HCT116 (cell line): ENCODE data around the gene TRIM38.

Source experiments
- EGR1 ChIP-seq: IDR thresholded peaks from 2 replicates; pipeline ENCODE4 v1.6.1; 2012; ENCODE audit warnings: low read depth
- EZH2 ChIP-seq: fragments of 200-600 bp; sonication (generic); IDR thresholded peaks from 2 replicates; pipeline ENCODE4 v1.6.1; 2017; ENCODE audit warnings: antibody characterized with exemption, mixed run types
- EZH2phosphoT487 ChIP-seq: fragments of 200-600 bp; IDR thresholded peaks from 2 replicates; pipeline ENCODE4 v1.6.1; 2018; ENCODE audit warnings: antibody characterized with exemption, borderline replicate concordance
- POLR2A ChIP-seq: IDR thresholded peaks from 2 replicates; pipeline ENCODE4 v1.7.0; 2011; ENCODE audit warnings: borderline replicate concordance; ENCODE audit not compliant: insufficient read depth, insufficient read length; ENCODE audit errors: extremely low read depth
- POLR2AphosphoS5 ChIP-seq: IDR thresholded peaks from 2 replicates; pipeline ENCODE4 v1.6.1; 2011; ENCODE audit warnings: mild to moderate bottlenecking, low read depth, low read length, moderate library complexity
- RAD21 ChIP-seq: IDR thresholded peaks from 2 replicates; pipeline ENCODE4 v1.6.1; 2012; ENCODE audit warnings: low read depth, mild to moderate bottlenecking
- SRF ChIP-seq: IDR thresholded peaks from 2 replicates; pipeline ENCODE4 v1.6.1; 2012; ENCODE audit warnings: low read depth
- TCF7L2 ChIP-seq: IDR thresholded peaks from 2 replicates; pipeline ENCODE4 v1.7.0; 2011; ENCODE audit warnings: borderline replicate concordance, inconsistent platforms; ENCODE audit not compliant: insufficient read depth, insufficient read length; ENCODE audit errors: extremely low read depth
- YY1 ChIP-seq: IDR thresholded peaks from 2 replicates; pipeline ENCODE4 v1.6.1; 2011; ENCODE audit warnings: low read length, low read depth, moderate library complexity, mild to moderate bottlenecking; ENCODE audit not compliant: insufficient replicate concordance; ENCODE audit errors: extremely low read depth
- ZFX ChIP-seq: fragments of 450-650 bp; IDR thresholded peaks from 2 replicates; pipeline ENCODE4 v1.6.1; 2017
- ZNF274 ChIP-seq: fragments of 200-500 bp; sonication (Bioruptor generic); IDR thresholded peaks from 2 replicates; pipeline ENCODE4 v1.6.1; 2014; ENCODE audit warnings: mild to moderate bottlenecking, low read depth, low read length, inconsistent platforms
- TF ChIP-seq, protein P1 (sequence below), 3 experiments: fragments of 200-600 bp in 1 of 3; sonication (generic) in 1 of 3; IDR thresholded peaks in 2 of 3; conservative IDR thresholded peaks in 1 of 3; 2 replicates each; pipeline ENCODE4 v1.5.1; 2012 to 2017; ENCODE audit warnings: low read depth in 2 of 3, low read length in 2 of 3, antibody characterized with exemption in 1 of 3, borderline replicate concordance in 1 of 3, control low read depth in 1 of 3, mild to moderate bottlenecking in 1 of 3, mixed read lengths in 1 of 3, mixed run types in 1 of 3, moderate library complexity in 1 of 3; ENCODE audit not compliant: insufficient read depth in 1 of 3
- TF ChIP-seq, protein P2 (sequence below): IDR thresholded peaks from 2 replicates; pipeline ENCODE4 v1.6.1; 2012
- TF ChIP-seq, protein P3 (sequence below): IDR thresholded peaks from 2 replicates; pipeline ENCODE4 v1.6.1; 2012

DNA sequence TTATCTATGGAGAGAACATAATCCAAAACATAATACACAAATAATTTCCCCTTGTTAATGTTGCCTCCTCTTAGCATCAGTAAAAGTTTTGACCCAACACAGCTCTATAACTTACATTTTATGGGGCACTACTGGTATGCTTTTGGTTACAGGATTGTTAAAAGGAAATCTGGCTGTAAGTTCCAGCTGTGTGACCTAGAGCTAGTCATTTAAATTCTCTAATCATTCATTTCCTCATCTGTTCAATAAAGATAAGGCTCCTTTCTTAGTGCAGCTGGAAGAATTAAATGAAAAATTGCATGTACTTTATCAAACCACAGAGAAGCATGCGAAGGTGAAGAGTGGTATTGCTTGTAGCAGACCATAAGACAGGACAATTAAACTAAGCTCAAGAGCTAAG lies 36.7 kb upstream of the TRIM38 start:
- TF ChIP-seq, protein P1, sequence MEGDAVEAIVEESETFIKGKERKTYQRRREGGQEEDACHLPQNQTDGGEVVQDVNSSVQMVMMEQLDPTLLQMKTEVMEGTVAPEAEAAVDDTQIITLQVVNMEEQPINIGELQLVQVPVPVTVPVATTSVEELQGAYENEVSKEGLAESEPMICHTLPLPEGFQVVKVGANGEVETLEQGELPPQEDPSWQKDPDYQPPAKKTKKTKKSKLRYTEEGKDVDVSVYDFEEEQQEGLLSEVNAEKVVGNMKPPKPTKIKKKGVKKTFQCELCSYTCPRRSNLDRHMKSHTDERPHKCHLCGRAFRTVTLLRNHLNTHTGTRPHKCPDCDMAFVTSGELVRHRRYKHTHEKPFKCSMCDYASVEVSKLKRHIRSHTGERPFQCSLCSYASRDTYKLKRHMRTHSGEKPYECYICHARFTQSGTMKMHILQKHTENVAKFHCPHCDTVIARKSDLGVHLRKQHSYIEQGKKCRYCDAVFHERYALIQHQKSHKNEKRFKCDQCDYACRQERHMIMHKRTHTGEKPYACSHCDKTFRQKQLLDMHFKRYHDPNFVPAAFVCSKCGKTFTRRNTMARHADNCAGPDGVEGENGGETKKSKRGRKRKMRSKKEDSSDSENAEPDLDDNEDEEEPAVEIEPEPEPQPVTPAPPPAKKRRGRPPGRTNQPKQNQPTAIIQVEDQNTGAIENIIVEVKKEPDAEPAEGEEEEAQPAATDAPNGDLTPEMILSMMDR (IDR thresholded peaks at IDR 0.05 in 2 of 3, conservative IDR thresholded peaks at IDR 0.05 in 1 of 3; ENCODE audit: borderline replicate concordance in 1 of 3, insufficient read depth in 1 of 3, low read depth in 2 of 3, low read length in 2 of 3) = no peak
- no peak for TF ChIP-seq ZNF274
- TF ChIP-seq, protein P2, sequence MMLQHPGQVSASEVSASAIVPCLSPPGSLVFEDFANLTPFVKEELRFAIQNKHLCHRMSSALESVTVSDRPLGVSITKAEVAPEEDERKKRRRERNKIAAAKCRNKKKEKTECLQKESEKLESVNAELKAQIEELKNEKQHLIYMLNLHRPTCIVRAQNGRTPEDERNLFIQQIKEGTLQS = no peak
- TF ChIP-seq EZH2phosphoT487 = no peak
- TF ChIP-seq YY1 = no peak
- TF ChIP-seq EGR1 = no peak
- TF ChIP-seq EZH2 = no peak
- TF ChIP-seq POLR2AphosphoS5 = no peak
- TF ChIP-seq TCF7L2 = no peak
- TF ChIP-seq POLR2A = no peak
- TF ChIP-seq ZFX = no peak
- TF ChIP-seq SRF = no peak
- no peak for TF ChIP-seq RAD21
- TF ChIP-seq, protein P3, sequence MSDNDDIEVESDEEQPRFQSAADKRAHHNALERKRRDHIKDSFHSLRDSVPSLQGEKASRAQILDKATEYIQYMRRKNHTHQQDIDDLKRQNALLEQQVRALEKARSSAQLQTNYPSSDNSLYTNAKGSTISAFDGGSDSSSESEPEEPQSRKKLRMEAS = no peak
